Endothelial cell of umbilical vein (primary cell): ENCODE measurements around the gene PLAAT2.

ENCODE experiments used
- CTCF ChIP-seq, 2 donors: IDR thresholded peaks; 1 replicate in 1 of 2; 2 replicates in 1 of 2; pipeline ENCODE4 v1.5.1; 2011; ENCODE audit warnings: low read length in 2 of 2, mild to moderate bottlenecking in 2 of 2, moderate library complexity in 2 of 2, control low read depth in 1 of 2, inconsistent platforms in 1 of 2, low read depth in 1 of 2; ENCODE audit not compliant: insufficient read depth in 1 of 2; ENCODE audit errors: extremely low read depth in 1 of 2
- EZH2 ChIP-seq: IDR thresholded peaks from 2 replicates; pipeline ENCODE4 v1.6.1; 2012; ENCODE audit warnings: borderline replicate concordance, low read depth, mild to moderate bottlenecking, moderate library complexity, low read length, inconsistent platforms; ENCODE audit not compliant: severe bottlenecking
- GATA2 ChIP-seq: IDR thresholded peaks from 2 replicates; pipeline ENCODE4 v1.7.0; 2011; ENCODE audit warnings: low read depth, mild to moderate bottlenecking, moderate library complexity, mixed read lengths, low read length; ENCODE audit not compliant: insufficient read length, insufficient read depth
- POLR2A ChIP-seq: IDR thresholded peaks from 2 replicates; pipeline ENCODE4 v1.6.1; 2012; ENCODE audit warnings: low read depth, mild to moderate bottlenecking, control low read depth, low read length
- POLR2AphosphoS5 ChIP-seq: IDR thresholded peaks from 2 replicates; pipeline ENCODE4 v1.6.1; 2012; ENCODE audit warnings: low read depth, mild to moderate bottlenecking, control low read depth, low read length, moderate library complexity; ENCODE audit not compliant: insufficient read depth

GRCh38 chr11:63556404-63557013, 6.7 kb downstream of the PLAAT2 start:
- TF ChIP-seq EZH2 = no peak
- TF ChIP-seq POLR2A = no peak
- TF ChIP-seq GATA2 = no peak
- TF ChIP-seq POLR2AphosphoS5 = no peak
- TF ChIP-seq CTCF (IDR thresholded peaks at IDR 0.05; ENCODE audit: extremely low read depth in 1 of 2, insufficient read depth in 1 of 2, low read depth in 1 of 2, low read length in 2 of 2) = no peak
